ENCODE measurements around the gene CACNG7.

Gene CACNG7

GRCh38 chr19:53982001-53982451, 72.9 kb downstream of the CACNG7 start:
- Histone ChIP-seq H3K27me3 (ENCODE audit: insufficient read depth, low read length, poor library complexity) (no peaks in the 10 kb centered on the region), H2AFZ (ENCODE audit: low read depth, low read length) (no peak overlapping the region), H3K4me3 (ENCODE audit: low read depth in 1 of 2, low read length in 2 of 2) (no peak overlapping the region), H4K20me1 (ENCODE audit: insufficient read depth, low read length) (no peaks in the 10 kb centered on the region), H3K36me3 (ENCODE audit: insufficient read depth, low read length) (no peaks in the 10 kb centered on the region), H3K4me2 (ENCODE audit: insufficient read depth, low read length) (no peak overlapping the region), H3K79me2 (ENCODE audit: insufficient read depth, low read length) (no peaks in the 10 kb centered on the region), H3K4me1 (ENCODE audit: insufficient read depth, low read length) (no peaks in the 10 kb centered on the region), H3K9me3 (ENCODE audit: insufficient read depth, low read length, severe bottlenecking) (no peaks in the 10 kb centered on the region), H3K27ac (ENCODE audit: low read length) (no peak overlapping the region), H3K9ac (ENCODE audit: low read depth, low read length) (no peak overlapping the region)
- no peak for TF ChIP-seq EZH2 (IDR thresholded peaks at IDR 0.05; ENCODE audit: borderline replicate concordance, low read depth, low read length, severe bottlenecking)
- TF ChIP-seq CTCF (IDR thresholded peaks at IDR 0.05; ENCODE audit: borderline replicate concordance, extremely low read depth, low read length, poor library complexity, severe bottlenecking): no peak
- ATAC-seq (ENCODE audit: insufficient read depth, low read depth) (no peak), DNase-seq (no peak)

GRCh38 chr19:53982611-53983010, 73.5 kb downstream of the CACNG7 start:
- no peak for TF ChIP-seq CTCF (IDR thresholded peaks at IDR 0.05; ENCODE audit: borderline replicate concordance, extremely low read depth, low read length, poor library complexity, severe bottlenecking)
- TF ChIP-seq EZH2 (IDR thresholded peaks at IDR 0.05; ENCODE audit: borderline replicate concordance, low read depth, low read length, severe bottlenecking): no peak
- Histone ChIP-seq H2AFZ (ENCODE audit: low read depth, low read length) (no peak overlapping the region), H4K20me1 (ENCODE audit: insufficient read depth, low read length) (no peaks in the 10 kb centered on the region), H3K79me2 (ENCODE audit: insufficient read depth, low read length) (no peaks in the 10 kb centered on the region), H3K36me3 (ENCODE audit: insufficient read depth, low read length) (no peaks in the 10 kb centered on the region), H3K4me3 (ENCODE audit: low read depth in 1 of 2, low read length in 2 of 2) (no peak overlapping the region), H3K27ac (ENCODE audit: low read length) (no peak overlapping the region), H3K27me3 (ENCODE audit: insufficient read depth, low read length, poor library complexity) (no peaks in the 10 kb centered on the region), H3K4me2 (ENCODE audit: insufficient read depth, low read length) (no peak overlapping the region), H3K4me1 (ENCODE audit: insufficient read depth, low read length) (no peaks in the 10 kb centered on the region), H3K9me3 (ENCODE audit: insufficient read depth, low read length, severe bottlenecking) (no peaks in the 10 kb centered on the region), H3K9ac (ENCODE audit: low read depth, low read length) (no peak overlapping the region)
- DNase-seq (no peak), ATAC-seq (ENCODE audit: insufficient read depth, low read depth) (no peak)

GRCh38 chr19:53983457-53984289, 74.6 kb downstream of the CACNG7 start:
- H3K4me1 ChIP-seq (ENCODE audit: insufficient read depth, low read length): no peaks in the 10 kb centered on the region
- H3K4me2 ChIP-seq (ENCODE audit: insufficient read depth, low read length): no peak overlapping the region
- H2AFZ ChIP-seq (ENCODE audit: low read depth, low read length): no peak overlapping the region
- no peak overlapping the region for H3K27ac ChIP-seq (ENCODE audit: low read length)
- H3K36me3 ChIP-seq (ENCODE audit: insufficient read depth, low read length): no peaks in the 10 kb centered on the region
- H3K9me3 ChIP-seq (ENCODE audit: insufficient read depth, low read length, severe bottlenecking): no peaks in the 10 kb centered on the region
- DNase-seq: no peak
- H3K79me2 ChIP-seq (ENCODE audit: insufficient read depth, low read length): no peaks in the 10 kb centered on the region
- H3K27me3 ChIP-seq (ENCODE audit: insufficient read depth, low read length, poor library complexity): no peaks in the 10 kb centered on the region
- ATAC-seq (ENCODE audit: insufficient read depth, low read depth): no peak
- no peak overlapping the region for H3K4me3 ChIP-seq (ENCODE audit: low read depth in 1 of 2, low read length in 2 of 2)
- H3K9ac ChIP-seq (ENCODE audit: low read depth, low read length): no peak overlapping the region
- TF ChIP-seq CTCF (IDR thresholded peaks at IDR 0.05; ENCODE audit: borderline replicate concordance, extremely low read depth, low read length, poor library complexity, severe bottlenecking) (no peak), EZH2 (IDR thresholded peaks at IDR 0.05; ENCODE audit: borderline replicate concordance, low read depth, low read length, severe bottlenecking) (no peak)
- no peaks in the 10 kb centered on the region for H4K20me1 ChIP-seq (ENCODE audit: insufficient read depth, low read length)
